AG10803 (cell line): ENCODE results near the gene ITGAD.

Experiments
- DNase-seq: peaks from one replicate; pipeline ENCODE4 v3.0.0; 2010; ENCODE audit warnings: low read depth
- H3K4me3 ChIP-seq: 2 replicates; pipeline ENCODE4 v1.5.1; 2011; ENCODE audit warnings: mild to moderate bottlenecking, low read length, control low read depth
- CTCF ChIP-seq: conservative IDR thresholded peaks from 2 replicates; pipeline ENCODE4 v1.5.1; 2011; ENCODE audit warnings: mild to moderate bottlenecking, low read length, control low read depth, inconsistent platforms

Gene ITGAD

GRCh38 chr16:31371008-31371407 is 22.1 kb upstream of the ITGAD start:
- no peak overlapping the region for H3K4me3 ChIP-seq
- TF ChIP-seq CTCF, result no peak
- no peak for DNase-seq

- TF ChIP-seq CTCF, result no peak
- DNase-seq, result no peak
- H3K4me3 ChIP-seq, result no peak overlapping the region
Observed at GRCh38 chr16:31371619-31372484, 21.3 kb upstream of the ITGAD start.

- DNase-seq, result no peak
- no peak for TF ChIP-seq CTCF
- no peak overlapping the region for H3K4me3 ChIP-seq
Observed at GRCh38 chr16:31373235-31373634, 19.9 kb upstream of the ITGAD start.

GRCh38 chr16:31375231-31375630 is 17.9 kb upstream of the ITGAD start:
- DNase-seq, result no peak
- TF ChIP-seq CTCF, result no peak
- H3K4me3 ChIP-seq, result no peak overlapping the region

GRCh38 chr16:31376705-31377104 is 16.4 kb upstream of the ITGAD start:
- no peak overlapping the region for H3K4me3 ChIP-seq
- DNase-seq, result no peak
- no peak for TF ChIP-seq CTCF

GRCh38 chr16:31377210-31377903 is 15.8 kb upstream of the ITGAD start:
- no peak overlapping the region for H3K4me3 ChIP-seq
- TF ChIP-seq CTCF, result no peak
- no peak for DNase-seq

- no peak for TF ChIP-seq CTCF
- no peak for DNase-seq
Observed at GRCh38 chr16:31380201-31380600, 12.9 kb upstream of the ITGAD start.

More at GRCh38 chr16:31380201-31380600, 12.9 kb upstream of the ITGAD start:
- H3K4me3 ChIP-seq, result no peak overlapping the region
